Activated CD4-positive, alpha-beta T cell treated with anti-CD3 and anti-CD28 coated beads, Interleukin-2, amount 10 ng/mL, durations not matched to agents 24 days and 14 days (primary cell): ENCODE data around the gene CREB5. TPM values are rescaled to one million over a fixed set of nuclear protein-coding genes. Genes with fewer than 3 reads are reported as not detected.
"Not testable (repeated sequence)": the region's sequence is repeated elsewhere in the genome, so short reads cannot be mapped to it uniquely, and the experiment has no call there.

Source experiments
- DNase-seq: peaks from one replicate; pipeline ENCODE4 v3.0.0; 2022
- H3K27ac Mint-ChIP-seq: one replicate; pipeline ENCODE4 v1.8.0; 2022; ENCODE audit warnings: mild to moderate bottlenecking, mixed read lengths
- H3K27me3 Mint-ChIP-seq: one replicate; pipeline ENCODE4 v1.8.0; 2022; ENCODE audit warnings: mixed read lengths
- H3K36me3 Mint-ChIP-seq: one replicate; pipeline ENCODE4 v1.8.0; 2022; ENCODE audit warnings: low read depth, mild to moderate bottlenecking, mixed read lengths
- H3K4me1 Mint-ChIP-seq: one replicate; pipeline ENCODE4 v1.8.0; 2021; ENCODE audit warnings: mixed read lengths
- H3K4me3 Mint-ChIP-seq: one replicate; pipeline ENCODE4 v1.8.0; 2022; ENCODE audit warnings: mild to moderate bottlenecking, moderate library complexity, mixed read lengths
- H3K9me3 Mint-ChIP-seq: one replicate; pipeline ENCODE4 v1.8.0; 2021; ENCODE audit warnings: mixed read lengths
- intact Hi-C: fragments of 100-400 bp; cut with micrococcal nuclease; formaldehyde crosslinking; loops from one replicate; pipeline ENCODE4 v1.15.1; 2023
- total RNA-seq: library from RNA; stranded (reverse); gene quantifications from 2 replicates; pipeline ENCODE4 v1.2.3, GENCODE V29; 2022

The CREB5 gene
- total RNA-seq, 1 donor from 2014 or later = not detected

- no peaks in the 10 kb centered on the region for H3K36me3 Mint-ChIP-seq
- H3K27ac Mint-ChIP-seq = no peak overlapping the region
- no peak for DNase-seq
- H3K4me3 Mint-ChIP-seq = no peak overlapping the region
- H3K4me1 Mint-ChIP-seq = no peaks in the 10 kb centered on the region
- no peaks in the 10 kb centered on the region for H3K9me3 Mint-ChIP-seq
- H3K27me3 Mint-ChIP-seq = peaks cover 30% of the 10 kb centered on the region
- intact Hi-C loops = no loop called here
These were observed 20.0 kb upstream of the CREB5 start for GRCh38 chr7:28392289-28392688.

DNA sequence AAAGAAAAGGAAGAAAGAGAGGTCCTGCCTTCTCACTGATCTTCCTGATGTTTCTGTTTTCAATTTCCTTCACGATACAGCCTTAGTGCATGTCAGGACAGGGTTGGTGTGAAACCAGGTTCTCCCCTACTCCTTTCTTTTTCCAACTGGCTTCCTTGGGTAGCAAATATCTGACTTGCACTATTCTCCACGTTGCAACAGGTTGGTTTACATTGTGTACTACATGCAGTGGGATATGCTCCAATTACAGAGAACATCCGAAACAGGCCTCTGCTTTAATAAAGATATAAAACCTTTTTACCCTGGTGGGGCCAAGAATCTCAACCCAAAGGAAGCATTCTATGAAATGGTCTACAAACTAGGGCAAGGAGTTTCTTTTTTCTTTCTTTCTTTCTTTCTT is 16.9 kb upstream of the CREB5 start:
- DNase-seq = no peak

DNA sequence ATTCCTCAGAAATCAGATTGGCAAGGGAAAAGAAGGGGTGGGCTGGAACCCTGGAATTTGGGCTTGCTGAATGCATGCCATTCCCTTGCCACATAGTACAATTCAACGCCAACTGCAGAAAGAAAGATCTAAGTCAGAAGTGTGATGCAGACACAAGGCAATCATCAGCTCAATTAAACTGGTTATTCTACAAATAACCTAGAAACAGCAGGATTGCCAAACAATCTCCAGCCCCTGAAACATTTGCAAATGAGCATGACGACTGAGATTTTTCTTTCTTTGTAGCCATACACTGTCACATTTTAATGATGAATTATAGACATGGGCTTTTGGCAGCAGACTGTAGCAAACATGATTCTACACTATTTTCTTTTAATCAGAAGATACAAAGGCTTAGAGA is 16.5 kb upstream of the CREB5 start:
- Mint-ChIP-seq H3K9me3 (no peaks in the 10 kb centered on the region), H3K4me1 (no peaks in the 10 kb centered on the region), H3K4me3 (no peak overlapping the region)

More for the DNA sequence above, 16.9 kb upstream of the CREB5 start:
- H3K9me3 Mint-ChIP-seq = no peaks in the 10 kb centered on the region
- no peaks in the 10 kb centered on the region for H3K36me3 Mint-ChIP-seq
- no peaks in the 10 kb centered on the region for H3K4me1 Mint-ChIP-seq
- no peak overlapping the region for H3K27ac Mint-ChIP-seq
- H3K4me3 Mint-ChIP-seq = no peak overlapping the region
- H3K27me3 Mint-ChIP-seq = peaks cover 18% of the 10 kb centered on the region
- intact Hi-C loops = no loop called here

GRCh38 chr7:28397141-28397540 is 15.2 kb upstream of the CREB5 start:
- H3K4me1 Mint-ChIP-seq = no peaks in the 10 kb centered on the region
- no peak for DNase-seq
- no peak overlapping the region for H3K27ac Mint-ChIP-seq
- no peak overlapping the region for H3K4me3 Mint-ChIP-seq
- peaks cover 16% of the 10 kb centered on the region for H3K27me3 Mint-ChIP-seq
- H3K36me3 Mint-ChIP-seq = no peaks in the 10 kb centered on the region
- intact Hi-C loops = no loop called here
- H3K9me3 Mint-ChIP-seq = no peaks in the 10 kb centered on the region

More for the DNA sequence above, 16.5 kb upstream of the CREB5 start:
- intact Hi-C loops = no loop called here
- no peak for DNase-seq
- H3K36me3 Mint-ChIP-seq = no peaks in the 10 kb centered on the region
- peaks cover 16% of the 10 kb centered on the region for H3K27me3 Mint-ChIP-seq
- H3K27ac Mint-ChIP-seq = no peak overlapping the region

GRCh38 chr7:28400838-28401360 is 11.4 kb upstream of the CREB5 start:
- peaks cover 10% of the 10 kb centered on the region for H3K27me3 Mint-ChIP-seq
- H3K4me1 Mint-ChIP-seq = peaks cover 4% of the 10 kb centered on the region
- intact Hi-C loops = loop anchor here (10.0 kb wide), 1 partner anchor 736 kb away; the partner anchor contains the start of gene HIBADH
- DNase-seq = no peak
- H3K9me3 Mint-ChIP-seq = peaks cover 3% of the 10 kb centered on the region
- H3K4me3 Mint-ChIP-seq = no peak overlapping the region
- H3K36me3 Mint-ChIP-seq = no peaks in the 10 kb centered on the region
- no peak overlapping the region for H3K27ac Mint-ChIP-seq

GRCh38 chr7:28401567-28401966 is 10.8 kb upstream of the CREB5 start:
- intact Hi-C loops = loop anchor here (10.0 kb wide), 1 partner anchor 737 kb away; the partner anchor contains the start of gene HIBADH
- DNase-seq, H3K4me3 Mint-ChIP-seq, H3K27ac Mint-ChIP-seq, H3K27me3 Mint-ChIP-seq, H3K9me3 Mint-ChIP-seq, H3K4me1 Mint-ChIP-seq, H3K36me3 Mint-ChIP-seq: not testable (repeated sequence)

GRCh38 chr7:28405662-28406061 is 6.7 kb upstream of the CREB5 start:
- no peak for DNase-seq
- Mint-ChIP-seq H3K27me3 (peaks cover 34% of the 10 kb centered on the region), H3K27ac (no peak overlapping the region), H3K4me3 (no peak overlapping the region), H3K36me3 (peaks cover 3% of the 10 kb centered on the region), H3K9me3 (peaks cover 3% of the 10 kb centered on the region), H3K4me1 (peaks cover 16% of the 10 kb centered on the region)
- intact Hi-C loops = loop anchor here (5.0 to 10.0 kb wide), 3 partner anchors 253 to 741 kb away; partner anchors contain the start of genes HIBADH and TRIL

DNA sequence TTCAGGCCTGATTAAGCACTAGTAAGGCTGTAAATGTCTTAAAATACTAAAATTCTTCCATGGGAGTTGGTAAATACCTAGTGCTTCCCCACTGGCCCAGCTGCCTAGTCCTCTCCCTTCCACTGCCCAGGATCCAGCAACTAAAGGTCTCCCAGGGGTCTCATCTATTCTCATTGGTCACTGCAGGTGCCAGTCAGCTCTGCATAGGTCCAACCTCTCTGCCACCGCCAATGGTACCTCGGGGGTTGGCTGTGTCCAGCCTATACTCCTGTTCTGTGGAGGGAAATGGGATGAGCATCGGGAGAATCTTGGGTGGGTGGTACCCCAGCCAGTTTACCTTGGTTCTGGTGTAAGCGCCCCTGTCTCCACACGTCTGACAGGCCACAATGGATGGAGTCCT is 6.1 kb upstream of the CREB5 start:
- Mint-ChIP-seq H3K4me1 (peaks cover 21% of the 10 kb centered on the region), H3K36me3 (peaks cover 3% of the 10 kb centered on the region)

GRCh38 chr7:28407651-28408050 is 4.7 kb upstream of the CREB5 start:
- intact Hi-C loops = loop anchor here (5.0 to 10.0 kb wide), 3 partner anchors 255 to 743 kb away; partner anchors contain the start of genes HIBADH and TRIL
- Mint-ChIP-seq H3K9me3 (peaks cover 3% of the 10 kb centered on the region), H3K4me1 (peaks cover 25% of the 10 kb centered on the region), H3K27ac (no peak overlapping the region), H3K4me3 (no peak overlapping the region), H3K36me3 (peaks cover 3% of the 10 kb centered on the region), H3K27me3 (peaks cover 51% of the 10 kb centered on the region)
- no peak for DNase-seq

More for the DNA sequence above, 6.1 kb upstream of the CREB5 start:
- Mint-ChIP-seq H3K9me3 (peaks cover 3% of the 10 kb centered on the region), H3K4me3 (no peak overlapping the region), H3K27me3 (peaks cover 39% of the 10 kb centered on the region), H3K27ac (no peak overlapping the region)
- intact Hi-C loops = loop anchor here (5.0 to 10.0 kb wide), 3 partner anchors 254 to 741 kb away; partner anchors contain the start of genes HIBADH and TRIL
- no peak for DNase-seq

GRCh38 chr7:28408105-28408959 is 4.0 kb upstream of the CREB5 start:
- Mint-ChIP-seq H3K9me3 (peaks cover 3% of the 10 kb centered on the region), H3K4me3 (peak overlapping the region; percentile 85), H3K4me1 (peaks cover 25% of the 10 kb centered on the region), H3K27ac (peak overlapping the region; percentile 48), H3K27me3 (peaks cover 55% of the 10 kb centered on the region), H3K36me3 (peaks cover 3% of the 10 kb centered on the region)
- intact Hi-C loops = loop anchor here (5.0 to 10.0 kb wide), 3 partner anchors 256 to 744 kb away; partner anchors contain the start of genes HIBADH and TRIL
- DNase-seq = no peak

GRCh38 chr7:28408960-28409715 is 3.2 kb upstream of the CREB5 start:
- intact Hi-C loops = loop anchor here (5.0 to 10.0 kb wide), 3 partner anchors 257 to 744 kb away; partner anchors contain the start of genes HIBADH and TRIL
- H3K27ac Mint-ChIP-seq = peak overlapping the region; percentile 81
- H3K9me3 Mint-ChIP-seq = peaks cover 3% of the 10 kb centered on the region
- H3K27me3 Mint-ChIP-seq = peaks cover 63% of the 10 kb centered on the region
- H3K4me3 Mint-ChIP-seq = peak overlapping the region; percentile 85
- DNase-seq = peak; percentile 82
- H3K4me1 Mint-ChIP-seq = peaks cover 25% of the 10 kb centered on the region
- H3K36me3 Mint-ChIP-seq = peaks cover 3% of the 10 kb centered on the region

DNA sequence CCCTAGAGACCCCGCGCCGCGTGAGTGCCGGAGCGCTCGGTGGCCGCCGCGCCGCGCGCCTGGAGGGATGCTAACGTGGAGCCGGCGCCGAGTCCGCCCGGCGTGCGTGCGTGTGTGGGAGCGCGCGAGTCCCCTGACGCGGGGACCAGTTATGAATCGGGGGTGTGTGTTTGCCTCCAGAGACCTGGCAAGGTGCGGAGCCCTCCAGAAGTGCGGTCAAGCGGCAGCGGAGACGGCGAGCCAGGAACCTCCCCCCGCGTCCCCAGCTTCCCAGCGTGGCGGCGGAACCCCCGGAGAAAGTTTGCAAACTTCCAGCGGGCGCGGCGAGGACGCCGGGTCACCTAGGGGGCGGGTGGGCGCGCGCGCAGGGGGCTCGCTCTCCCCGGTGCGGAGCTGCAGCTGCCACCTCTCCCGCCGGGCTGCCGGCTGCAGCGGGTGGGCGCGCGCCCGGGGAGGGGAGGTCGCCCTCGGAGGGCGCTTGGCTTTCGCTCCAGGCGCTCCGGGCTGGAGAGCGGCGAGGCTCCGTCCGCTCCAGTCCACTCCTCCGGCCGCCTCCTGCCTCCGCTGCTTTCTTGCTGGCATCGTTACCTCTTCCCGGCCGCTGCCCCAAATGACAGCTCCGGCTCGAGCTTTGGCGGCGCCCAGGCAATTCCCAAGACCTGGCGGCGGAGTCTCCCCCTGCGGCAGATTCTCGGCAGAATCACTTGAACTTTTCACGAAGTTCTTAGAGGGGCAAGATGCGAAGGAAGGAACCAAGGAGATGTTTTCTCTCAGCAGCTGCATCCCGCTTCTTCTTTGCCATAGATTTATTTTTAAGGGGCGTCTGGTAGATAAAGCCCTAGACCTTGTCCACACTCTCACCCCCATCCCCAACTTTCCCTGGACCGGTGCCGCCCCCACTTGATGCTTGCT is 2.3 kb upstream of the CREB5 start:
- H3K4me1 Mint-ChIP-seq = peaks cover 25% of the 10 kb centered on the region
- H3K36me3 Mint-ChIP-seq = peaks cover 3% of the 10 kb centered on the region
- H3K9me3 Mint-ChIP-seq = peaks cover 3% of the 10 kb centered on the region
- H3K4me3 Mint-ChIP-seq = peak overlapping the region; percentile 85
- peaks cover 65% of the 10 kb centered on the region for H3K27me3 Mint-ChIP-seq
- peak overlapping the region; percentile 81 for H3K27ac Mint-ChIP-seq
- DNase-seq = no peak
- intact Hi-C loops = loop anchor here (5.0 to 10.0 kb wide), 3 partner anchors 258 to 745 kb away; partner anchors contain the start of genes HIBADH and TRIL
